Bronchus fibroblast of lung (primary cell): ENCODE data around the gene MUC15. TPM values are rescaled to one million over a fixed set of nuclear protein-coding genes. Genes with fewer than 3 reads are reported as not detected.

ENCODE experiments used
- total RNA-seq: library from RNA; depleted of rRNA; stranded (reverse); fragments of >200 nt; gene quantifications from 2 replicates; pipeline ENCODE4 v1.2.3, GENCODE V29; 2015

Gene MUC15
- total RNA-seq: under 0.01 and 0.17 TPM in 2 replicates

GRCh38 chr11:26571861-26572654, at the start of gene MUC15:
MUC15 (minus strand) TSS chr11:26572263; CDS start chr11:26567094, 5,169 bp downstream.

Other genes with a start within 250 kb of the MUC15 start
- gene ANO3, start 240.1 kb downstream of the MUC15 start, total RNA-seq: 0.15 and 0.34 TPM in 2 replicates
- not detected in 2 replicates for gene SLC5A12, start 149.8 kb upstream of the MUC15 start, total RNA-seq